Measurements from ENCODE around the gene PDE4D.

Gene PDE4D

GRCh38 chr5:59831326-59832010 lies 62.1 kb downstream of the PDE4D start:
- H3K27ac Mint-ChIP-seq: no peak overlapping the region
- intact Hi-C loops (cut with micrococcal nuclease): no loop called here
- no peaks in the 10 kb centered on the region for H3K27me3 Mint-ChIP-seq

GRCh38 chr5:59830536-59831200 lies 62.9 kb downstream of the PDE4D start:
- intact Hi-C loops (cut with micrococcal nuclease): no loop called here
- H3K27me3 Mint-ChIP-seq: no peaks in the 10 kb centered on the region
- H3K9me3 Mint-ChIP-seq: no peaks in the 10 kb centered on the region
- H3K4me1 Mint-ChIP-seq (ENCODE audit: low read depth): no peaks in the 10 kb centered on the region
- H3K27ac Mint-ChIP-seq: no peak overlapping the region
- H3K36me3 Mint-ChIP-seq (ENCODE audit: low read depth): no peaks in the 10 kb centered on the region
- no peak overlapping the region for H3K4me3 Mint-ChIP-seq

More at GRCh38 chr5:59831326-59832010, 62.1 kb downstream of the PDE4D start:
- no peaks in the 10 kb centered on the region for H3K36me3 Mint-ChIP-seq (ENCODE audit: low read depth)
- H3K9me3 Mint-ChIP-seq: no peaks in the 10 kb centered on the region
- no peak overlapping the region for H3K4me3 Mint-ChIP-seq
- no peaks in the 10 kb centered on the region for H3K4me1 Mint-ChIP-seq (ENCODE audit: low read depth)

GRCh38 chr5:59829922-59830321 lies 63.6 kb downstream of the PDE4D start:
- no peaks in the 10 kb centered on the region for H3K4me1 Mint-ChIP-seq (ENCODE audit: low read depth)
- intact Hi-C loops (cut with micrococcal nuclease): no loop called here
- no peak overlapping the region for H3K4me3 Mint-ChIP-seq
- no peaks in the 10 kb centered on the region for H3K27me3 Mint-ChIP-seq
- no peaks in the 10 kb centered on the region for H3K9me3 Mint-ChIP-seq
- H3K36me3 Mint-ChIP-seq (ENCODE audit: low read depth): no peaks in the 10 kb centered on the region
- no peak overlapping the region for H3K27ac Mint-ChIP-seq

- Mint-ChIP-seq H3K36me3 (ENCODE audit: low read depth) (no peaks in the 10 kb centered on the region), H3K4me3 (no peak overlapping the region), H3K9me3 (no peaks in the 10 kb centered on the region), H3K4me1 (ENCODE audit: low read depth) (no peaks in the 10 kb centered on the region), H3K27ac (no peak overlapping the region), H3K27me3 (no peaks in the 10 kb centered on the region)
- intact Hi-C loops (cut with micrococcal nuclease): no loop called here
Measured at GRCh38 chr5:59829386-59829785, 64.1 kb downstream of the PDE4D start.

GRCh38 chr5:59828623-59829022 lies 64.9 kb downstream of the PDE4D start:
- no peak overlapping the region for H3K27ac Mint-ChIP-seq
- no peak overlapping the region for H3K4me3 Mint-ChIP-seq
- no peaks in the 10 kb centered on the region for H3K36me3 Mint-ChIP-seq (ENCODE audit: low read depth)
- no peaks in the 10 kb centered on the region for H3K4me1 Mint-ChIP-seq (ENCODE audit: low read depth)
- intact Hi-C loops (cut with micrococcal nuclease): no loop called here
- H3K27me3 Mint-ChIP-seq: no peaks in the 10 kb centered on the region
- no peaks in the 10 kb centered on the region for H3K9me3 Mint-ChIP-seq

GRCh38 chr5:59826996-59827395 lies 66.5 kb downstream of the PDE4D start:
- intact Hi-C loops (cut with micrococcal nuclease): no loop called here
- no peaks in the 10 kb centered on the region for H3K9me3 Mint-ChIP-seq
- H3K36me3 Mint-ChIP-seq (ENCODE audit: low read depth): no peaks in the 10 kb centered on the region
- no peak overlapping the region for H3K27ac Mint-ChIP-seq
- H3K4me1 Mint-ChIP-seq (ENCODE audit: low read depth): no peaks in the 10 kb centered on the region
- H3K27me3 Mint-ChIP-seq: no peaks in the 10 kb centered on the region
- H3K4me3 Mint-ChIP-seq: no peak overlapping the region

GRCh38 chr5:59823420-59823819 lies 70.1 kb downstream of the PDE4D start:
- Mint-ChIP-seq H3K9me3 (no peaks in the 10 kb centered on the region), H3K27me3 (no peaks in the 10 kb centered on the region), H3K36me3 (ENCODE audit: low read depth) (no peaks in the 10 kb centered on the region), H3K4me1 (ENCODE audit: low read depth) (no peaks in the 10 kb centered on the region), H3K27ac (no peak overlapping the region), H3K4me3 (no peak overlapping the region)
- intact Hi-C loops (cut with micrococcal nuclease): no loop called here

- no peaks in the 10 kb centered on the region for H3K27me3 Mint-ChIP-seq
- intact Hi-C loops (cut with micrococcal nuclease): no loop called here
- no peaks in the 10 kb centered on the region for H3K36me3 Mint-ChIP-seq (ENCODE audit: low read depth)
- H3K4me1 Mint-ChIP-seq (ENCODE audit: low read depth): no peaks in the 10 kb centered on the region
- H3K9me3 Mint-ChIP-seq: no peaks in the 10 kb centered on the region
- no peak overlapping the region for H3K27ac Mint-ChIP-seq
- no peak overlapping the region for H3K4me3 Mint-ChIP-seq
Measured at GRCh38 chr5:59819806-59820205, 73.7 kb downstream of the PDE4D start.

GRCh38 chr5:59817536-59817935 lies 76.0 kb downstream of the PDE4D start:
- Mint-ChIP-seq H3K4me1 (ENCODE audit: low read depth) (no peaks in the 10 kb centered on the region), H3K9me3 (no peaks in the 10 kb centered on the region), H3K27ac (no peak overlapping the region), H3K27me3 (no peaks in the 10 kb centered on the region), H3K4me3 (no peak overlapping the region), H3K36me3 (ENCODE audit: low read depth) (no peaks in the 10 kb centered on the region)
- intact Hi-C loops (cut with micrococcal nuclease): no loop called here

GRCh38 chr5:59816654-59817300 lies 76.7 kb downstream of the PDE4D start:
- Mint-ChIP-seq H3K4me1 (ENCODE audit: low read depth) (no peaks in the 10 kb centered on the region), H3K27ac (no peak overlapping the region), H3K9me3 (no peaks in the 10 kb centered on the region), H3K4me3 (no peak overlapping the region), H3K27me3 (no peaks in the 10 kb centered on the region), H3K36me3 (ENCODE audit: low read depth) (no peaks in the 10 kb centered on the region)
- intact Hi-C loops (cut with micrococcal nuclease): no loop called here

- no peaks in the 10 kb centered on the region for H3K27me3 Mint-ChIP-seq
- peaks cover 6% of the 10 kb centered on the region for H3K4me1 Mint-ChIP-seq (ENCODE audit: low read depth)
- no peaks in the 10 kb centered on the region for H3K9me3 Mint-ChIP-seq
- H3K36me3 Mint-ChIP-seq (ENCODE audit: low read depth): no peaks in the 10 kb centered on the region
- H3K4me3 Mint-ChIP-seq: no peak overlapping the region
- intact Hi-C loops (cut with micrococcal nuclease): loop anchor here (5.0 kb wide), 1 partner anchor 838 kb away; no protein-coding TSS in a partner anchor
- H3K27ac Mint-ChIP-seq: no peak overlapping the region
Measured at GRCh38 chr5:59814537-59814872, 79.0 kb downstream of the PDE4D start.

- no peaks in the 10 kb centered on the region for H3K27me3 Mint-ChIP-seq
- intact Hi-C loops (cut with micrococcal nuclease): loop anchor here (1.0 to 5.0 kb wide), 4 partner anchors 347 to 838 kb away; no protein-coding TSS in a partner anchor
Measured at GRCh38 chr5:59813761-59814536, 79.6 kb downstream of the PDE4D start.

GRCh38 chr5:59810041-59810440 lies 83.5 kb downstream of the PDE4D start:
- no peaks in the 10 kb centered on the region for H3K36me3 Mint-ChIP-seq (ENCODE audit: low read depth)
- H3K27ac Mint-ChIP-seq: no peak overlapping the region
- H3K4me3 Mint-ChIP-seq: peak overlapping the region; percentile 44

More at GRCh38 chr5:59813761-59814536, 79.6 kb downstream of the PDE4D start:
- H3K27ac Mint-ChIP-seq: no peak overlapping the region
- peak overlapping the region; percentile 11 for H3K4me3 Mint-ChIP-seq
- no peaks in the 10 kb centered on the region for H3K9me3 Mint-ChIP-seq
- H3K4me1 Mint-ChIP-seq (ENCODE audit: low read depth): peaks cover 6% of the 10 kb centered on the region
- no peaks in the 10 kb centered on the region for H3K36me3 Mint-ChIP-seq (ENCODE audit: low read depth)

GRCh38 chr5:59807806-59808205 lies 85.7 kb downstream of the PDE4D start:
- H3K9me3 Mint-ChIP-seq: no peaks in the 10 kb centered on the region
- intact Hi-C loops (cut with micrococcal nuclease): no loop called here
- H3K27me3 Mint-ChIP-seq: no peaks in the 10 kb centered on the region
- H3K4me3 Mint-ChIP-seq: no peak overlapping the region
- peaks cover 12% of the 10 kb centered on the region for H3K4me1 Mint-ChIP-seq (ENCODE audit: low read depth)
- H3K27ac Mint-ChIP-seq: no peak overlapping the region
- H3K36me3 Mint-ChIP-seq (ENCODE audit: low read depth): no peaks in the 10 kb centered on the region

More at GRCh38 chr5:59810041-59810440, 83.5 kb downstream of the PDE4D start:
- Mint-ChIP-seq H3K27me3 (no peaks in the 10 kb centered on the region), H3K4me1 (ENCODE audit: low read depth) (peaks cover 12% of the 10 kb centered on the region), H3K9me3 (no peaks in the 10 kb centered on the region)
- intact Hi-C loops (cut with micrococcal nuclease): loop anchor here (1.0 to 5.0 kb wide), 3 partner anchors 776 to 858 kb away; no protein-coding TSS in a partner anchor

Measured in dendritic cell treated with granulocyte-macrophage colony-stimulating factor and Interleukin-4, amounts not matched to agents 40 ng/mL and 50 ng/mL, for 4 days (primary cell).